CD14-positive monocyte (primary cell): ENCODE measurements around the gene MSRB3. TPM values are rescaled to one million over a fixed set of nuclear protein-coding genes. Genes with fewer than 3 reads are reported as not detected.

Experiments
- DNase-seq, 3 donors: peaks; one replicate each; pipeline ENCODE4 v3.0.0-alpha.2; 2011 to 2022
- H2AFZ ChIP-seq: 2 replicates; pipeline ENCODE4 v1.6.0; 2012; ENCODE audit warnings: mild to moderate bottlenecking, low read depth, low read length, inconsistent platforms; ENCODE audit not compliant: insufficient read depth, poor library complexity, severe bottlenecking
- H3K27ac ChIP-seq, 2 donors: 1 replicate in 1 of 2; 2 replicates in 1 of 2; pipeline ENCODE4 v1.5.1; 2012 to 2013; ENCODE audit warnings: low read length in 2 of 2, control low read depth in 1 of 2, inconsistent platforms in 1 of 2, low read depth in 1 of 2, mild to moderate bottlenecking in 1 of 2
- H3K27me3 ChIP-seq, 2 donors: one replicate each; pipeline versions ENCODE4 v1.6.0 to v1.6.1; 2011 to 2013; ENCODE audit warnings: low read length in 2 of 2; ENCODE audit not compliant: control insufficient read depth in 2 of 2, insufficient read depth in 2 of 2
- H3K36me3 ChIP-seq, 2 donors: replicated peaks in 1 of 2; 1 replicate in 1 of 2; 2 replicates in 1 of 2; pipeline versions ENCODE4 v1.5.1 to v1.6.1; 2012 to 2013; ENCODE audit warnings: low read length in 2 of 2, control low read depth in 1 of 2, inconsistent platforms in 1 of 2, mild to moderate bottlenecking in 1 of 2; ENCODE audit not compliant: insufficient read depth in 2 of 2, control insufficient read depth in 1 of 2
- H3K4me1 ChIP-seq, 2 donors: 1 replicate in 1 of 2; 2 replicates in 1 of 2; pipeline versions ENCODE4 v1.5.1 to v1.6.1; 2012 to 2013; ENCODE audit warnings: low read length in 2 of 2, control low read depth in 1 of 2, inconsistent platforms in 1 of 2, mild to moderate bottlenecking in 1 of 2, moderate library complexity in 1 of 2; ENCODE audit not compliant: insufficient read depth in 2 of 2, control insufficient read depth in 1 of 2
- H3K4me2 ChIP-seq: replicated peaks from 2 replicates; pipeline ENCODE3; 2012; ENCODE audit warnings: low read length, moderate library complexity, mild to moderate bottlenecking; ENCODE audit not compliant: poor library complexity, severe bottlenecking; ENCODE audit errors: extremely low read depth
- H3K4me3 ChIP-seq, 3 experiments: fragments of 200-600 bp in 1 of 3; sonication (generic) in 1 of 3; replicated peaks in 1 of 3; 1 replicate in 2 of 3; 2 replicates in 1 of 3; pipeline ENCODE4 v1.5.1; 2011 to 2013; ENCODE audit warnings: low read length in 3 of 3, mild to moderate bottlenecking in 3 of 3, control low read depth in 2 of 3, low read depth in 2 of 3, inconsistent platforms in 1 of 3, moderate library complexity in 1 of 3
- H3K79me2 ChIP-seq: 2 replicates; pipeline ENCODE4 v1.6.0; 2012; ENCODE audit warnings: mild to moderate bottlenecking, control low read depth, inconsistent platforms, low read length, moderate library complexity; ENCODE audit not compliant: insufficient read depth
- H3K9ac ChIP-seq: 2 replicates; pipeline ENCODE4 v1.6.0; 2017; ENCODE audit warnings: low read length, mild to moderate bottlenecking; ENCODE audit not compliant: insufficient read depth, poor library complexity, severe bottlenecking
- H3K9me3 ChIP-seq, 2 donors: replicated peaks in 1 of 2; 1 replicate in 1 of 2; 2 replicates in 1 of 2; pipeline versions ENCODE4 v1.5.1 to v1.6.1; 2012 to 2013; ENCODE audit warnings: low read length in 2 of 2, control low read depth in 1 of 2; ENCODE audit not compliant: control insufficient read depth in 1 of 2, insufficient read depth in 1 of 2
- H4K20me1 ChIP-seq: 2 replicates; pipeline ENCODE4 v1.6.0; 2012; ENCODE audit warnings: mild to moderate bottlenecking, low read length, control low read depth, moderate library complexity; ENCODE audit not compliant: insufficient read depth
- H3K27ac Mint-ChIP-seq, 7 donors: one replicate each; pipeline ENCODE4 v1.8.0; 2020; ENCODE audit warnings: mild to moderate bottlenecking in 7 of 7, mixed read lengths in 7 of 7, moderate library complexity in 6 of 7, inconsistent platforms in 2 of 7
- H3K27me3 Mint-ChIP-seq, 3 donors: one replicate each; pipeline ENCODE4 v1.8.0; 2021 to 2022; ENCODE audit warnings: low read depth in 3 of 3, mild to moderate bottlenecking in 3 of 3, mixed read lengths in 3 of 3, moderate library complexity in 3 of 3, inconsistent platforms in 1 of 3
- H3K36me3 Mint-ChIP-seq, 2 donors: one replicate each; pipeline ENCODE4 v1.8.0; 2020; ENCODE audit warnings: mixed read lengths in 2 of 2, inconsistent platforms in 1 of 2, mild to moderate bottlenecking in 1 of 2
- H3K4me1 Mint-ChIP-seq: one replicate; pipeline ENCODE4 v1.8.0; 2020; ENCODE audit warnings: mild to moderate bottlenecking, mixed read lengths
- H3K4me3 Mint-ChIP-seq, 2 donors: one replicate each; pipeline ENCODE4 v1.8.0; 2020; ENCODE audit warnings: mild to moderate bottlenecking in 2 of 2, mixed read lengths in 2 of 2, moderate library complexity in 1 of 2
- H3K9me3 Mint-ChIP-seq, 7 donors: one replicate each; pipeline ENCODE4 v1.8.0; 2020 to 2022; ENCODE audit warnings: mixed read lengths in 7 of 7, mild to moderate bottlenecking in 6 of 7, moderate library complexity in 6 of 7, inconsistent platforms in 2 of 7
- WGBS: methylation state at CpG from one replicate; pipeline ENCODE4 v1.1.5; 2013; ENCODE audit warnings: missing lambda C conversion rate; ENCODE audit not compliant: insufficient coverage; 5-methylcytosine and 5-hydroxymethylcytosine counted together
- intact Hi-C, 2 donors: fragments of 100-400 bp; cut with micrococcal nuclease; formaldehyde crosslinking; loops; one replicate each; pipeline versions ENCODE4 v1.15.0 to v1.15.1; 2023
- polyA plus RNA-seq, 3 donors: library from polyadenylated mRNA; depleted of rRNA in 1 of 3; unstranded in 2 of 3; stranded (reverse) in 1 of 3; fragments of 300-500 nt in 2 of 3; fragments of >200 nt in 1 of 3; fragmentation: Illumina TruSeq in 2 of 3; gene quantifications; 1 replicate in 2 of 3; 2 replicates in 1 of 3; pipeline ENCODE4 v1.2.3, GENCODE V29; 2012 to 2021
- TF ChIP-seq, protein P1 (sequence below): fragments of 200-600 bp; IDR thresholded peaks from one replicate; pipeline ENCODE4 v1.8.0; 2022; ENCODE audit warnings: antibody characterized with exemption, mild to moderate bottlenecking

The MSRB3 gene
- polyA plus RNA-seq, 3 donors, result 0.25 to 1.1 (median 1.0) TPM

- H3K9me3 ChIP-seq, result no peaks in the 10 kb centered on the region
- no peak overlapping the region for H3K27ac ChIP-seq
- Mint-ChIP-seq H3K27me3 (peaks cover 0 to 3% (median 0%) of the 10 kb centered on the region in 3 donors), H3K4me3 (no peak overlapping the region), H3K36me3 (no peaks in the 10 kb centered on the region), H3K9me3 (no peaks in the 10 kb centered on the region), H3K27ac (no peak overlapping the region), H3K4me1 (peaks cover 12% of the 10 kb centered on the region)
- H3K4me3 ChIP-seq, result no peak overlapping the region
- TF ChIP-seq, protein P1, sequence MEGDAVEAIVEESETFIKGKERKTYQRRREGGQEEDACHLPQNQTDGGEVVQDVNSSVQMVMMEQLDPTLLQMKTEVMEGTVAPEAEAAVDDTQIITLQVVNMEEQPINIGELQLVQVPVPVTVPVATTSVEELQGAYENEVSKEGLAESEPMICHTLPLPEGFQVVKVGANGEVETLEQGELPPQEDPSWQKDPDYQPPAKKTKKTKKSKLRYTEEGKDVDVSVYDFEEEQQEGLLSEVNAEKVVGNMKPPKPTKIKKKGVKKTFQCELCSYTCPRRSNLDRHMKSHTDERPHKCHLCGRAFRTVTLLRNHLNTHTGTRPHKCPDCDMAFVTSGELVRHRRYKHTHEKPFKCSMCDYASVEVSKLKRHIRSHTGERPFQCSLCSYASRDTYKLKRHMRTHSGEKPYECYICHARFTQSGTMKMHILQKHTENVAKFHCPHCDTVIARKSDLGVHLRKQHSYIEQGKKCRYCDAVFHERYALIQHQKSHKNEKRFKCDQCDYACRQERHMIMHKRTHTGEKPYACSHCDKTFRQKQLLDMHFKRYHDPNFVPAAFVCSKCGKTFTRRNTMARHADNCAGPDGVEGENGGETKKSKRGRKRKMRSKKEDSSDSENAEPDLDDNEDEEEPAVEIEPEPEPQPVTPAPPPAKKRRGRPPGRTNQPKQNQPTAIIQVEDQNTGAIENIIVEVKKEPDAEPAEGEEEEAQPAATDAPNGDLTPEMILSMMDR, result no peak
- H3K9ac ChIP-seq, result no peak overlapping the region
- H2AFZ ChIP-seq, result no peak overlapping the region
- H3K4me2 ChIP-seq, result no peak overlapping the region
- no peak for DNase-seq
- H3K36me3 ChIP-seq, result no peaks in the 10 kb centered on the region
- H4K20me1 ChIP-seq, result no peaks in the 10 kb centered on the region
- 50% methylated on average over 1 of the region's 1 CpG for WGBS
- H3K79me2 ChIP-seq, result peaks cover 25% of the 10 kb centered on the region
- intact Hi-C loops, result no loop called here
- no peaks in the 10 kb centered on the region for H3K27me3 ChIP-seq
- no peaks in the 10 kb centered on the region for H3K4me1 ChIP-seq
These were observed 15.3 kb downstream of the MSRB3 start for GRCh38 chr12:65293735-65294134.

DNA sequence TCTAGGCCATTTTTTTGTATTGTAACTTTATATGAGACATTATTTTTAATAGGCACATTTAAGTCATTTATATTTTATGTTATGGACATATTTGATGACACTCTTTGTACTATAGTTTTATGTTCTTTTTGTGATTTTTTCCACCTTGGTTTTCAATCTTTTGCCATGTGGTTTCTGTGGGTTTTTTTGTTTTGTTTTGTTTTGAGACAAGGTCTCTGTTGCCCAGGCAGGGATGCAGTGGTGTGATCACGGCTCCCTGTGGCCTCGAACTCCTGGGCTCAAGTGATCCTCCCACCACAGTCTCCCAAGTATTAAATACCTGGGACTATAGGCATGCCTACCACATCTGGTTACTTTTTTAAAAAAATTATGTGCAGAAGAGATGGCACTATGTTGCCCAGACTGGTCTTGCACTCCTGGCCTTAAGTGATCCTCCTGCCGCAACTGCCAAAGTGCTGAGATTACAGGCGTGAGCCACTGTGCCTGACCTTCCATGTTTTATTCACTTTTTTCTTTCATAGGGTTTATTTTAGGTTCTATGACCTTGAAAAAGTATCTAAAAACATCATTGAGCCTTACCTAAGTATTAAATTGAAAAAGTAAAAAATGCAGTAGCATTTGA, 16.3 kb downstream of the MSRB3 start:
- TF ChIP-seq, protein P1, result no peak
- no peak overlapping the region for H3K27ac Mint-ChIP-seq
- H2AFZ ChIP-seq, result no peak overlapping the region
- no peak overlapping the region for H3K4me3 Mint-ChIP-seq
- no peaks in the 10 kb centered on the region for H3K4me1 ChIP-seq
- H3K4me2 ChIP-seq, result no peak overlapping the region
- H3K4me1 Mint-ChIP-seq, result peaks cover 15% of the 10 kb centered on the region
- H3K36me3 Mint-ChIP-seq, result no peaks in the 10 kb centered on the region
- H3K79me2 ChIP-seq, result peaks cover 31% of the 10 kb centered on the region
- intact Hi-C loops, result no loop called here
- no peak overlapping the region for H3K9ac ChIP-seq
- no peaks in the 10 kb centered on the region for H3K9me3 Mint-ChIP-seq
- H4K20me1 ChIP-seq, result no peaks in the 10 kb centered on the region
- H3K27ac ChIP-seq, result no peak overlapping the region
- peaks cover 0 to 3% (median 0%) of the 10 kb centered on the region in 3 donors for H3K27me3 Mint-ChIP-seq
- WGBS, result 100% methylated on average over 1 of the region's 4 CpGs
- no peak overlapping the region for H3K4me3 ChIP-seq
- no peaks in the 10 kb centered on the region for H3K36me3 ChIP-seq
- H3K9me3 ChIP-seq, result no peaks in the 10 kb centered on the region
- no peak for DNase-seq
- no peaks in the 10 kb centered on the region for H3K27me3 ChIP-seq
